ENCODE data around the gene KLHL29.

KLHL29 gene

GRCh38 chr2:23568626-23569190 lies 183.7 kb downstream of the KLHL29 start:
- TF ChIP-seq SIN3A (IDR thresholded peaks at IDR 0.05; ENCODE audit: borderline replicate concordance, insufficient read depth, low read length): no peak
- TF ChIP-seq POLR2AphosphoS5 (IDR thresholded peaks at IDR 0.05; ENCODE audit: low read depth, low read length): no peak
- TF ChIP-seq, protein P1, sequence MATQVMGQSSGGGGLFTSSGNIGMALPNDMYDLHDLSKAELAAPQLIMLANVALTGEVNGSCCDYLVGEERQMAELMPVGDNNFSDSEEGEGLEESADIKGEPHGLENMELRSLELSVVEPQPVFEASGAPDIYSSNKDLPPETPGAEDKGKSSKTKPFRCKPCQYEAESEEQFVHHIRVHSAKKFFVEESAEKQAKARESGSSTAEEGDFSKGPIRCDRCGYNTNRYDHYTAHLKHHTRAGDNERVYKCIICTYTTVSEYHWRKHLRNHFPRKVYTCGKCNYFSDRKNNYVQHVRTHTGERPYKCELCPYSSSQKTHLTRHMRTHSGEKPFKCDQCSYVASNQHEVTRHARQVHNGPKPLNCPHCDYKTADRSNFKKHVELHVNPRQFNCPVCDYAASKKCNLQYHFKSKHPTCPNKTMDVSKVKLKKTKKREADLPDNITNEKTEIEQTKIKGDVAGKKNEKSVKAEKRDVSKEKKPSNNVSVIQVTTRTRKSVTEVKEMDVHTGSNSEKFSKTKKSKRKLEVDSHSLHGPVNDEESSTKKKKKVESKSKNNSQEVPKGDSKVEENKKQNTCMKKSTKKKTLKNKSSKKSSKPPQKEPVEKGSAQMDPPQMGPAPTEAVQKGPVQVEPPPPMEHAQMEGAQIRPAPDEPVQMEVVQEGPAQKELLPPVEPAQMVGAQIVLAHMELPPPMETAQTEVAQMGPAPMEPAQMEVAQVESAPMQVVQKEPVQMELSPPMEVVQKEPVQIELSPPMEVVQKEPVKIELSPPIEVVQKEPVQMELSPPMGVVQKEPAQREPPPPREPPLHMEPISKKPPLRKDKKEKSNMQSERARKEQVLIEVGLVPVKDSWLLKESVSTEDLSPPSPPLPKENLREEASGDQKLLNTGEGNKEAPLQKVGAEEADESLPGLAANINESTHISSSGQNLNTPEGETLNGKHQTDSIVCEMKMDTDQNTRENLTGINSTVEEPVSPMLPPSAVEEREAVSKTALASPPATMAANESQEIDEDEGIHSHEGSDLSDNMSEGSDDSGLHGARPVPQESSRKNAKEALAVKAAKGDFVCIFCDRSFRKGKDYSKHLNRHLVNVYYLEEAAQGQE (IDR thresholded peaks at IDR 0.05; ENCODE audit: insufficient read depth in 1 of 2, low read depth in 2 of 2, low read length in 2 of 2): no peak
- TF ChIP-seq TAF1 (IDR thresholded peaks at IDR 0.05; ENCODE audit: borderline replicate concordance, insufficient read depth, low read length): no peak
- TF ChIP-seq FOXP2 (optimal IDR thresholded peaks at IDR 0.05; ENCODE audit: borderline replicate concordance, extremely low read depth, extremely low read length, insufficient read depth): no peak

GRCh38 chr2:23569761-23570365 lies 184.9 kb downstream of the KLHL29 start:
- TF ChIP-seq FOXP2 (optimal IDR thresholded peaks at IDR 0.05; ENCODE audit: borderline replicate concordance, extremely low read depth, extremely low read length, insufficient read depth) (no peak), SIN3A (IDR thresholded peaks at IDR 0.05; ENCODE audit: borderline replicate concordance, insufficient read depth, low read length) (no peak), POLR2AphosphoS5 (IDR thresholded peaks at IDR 0.05; ENCODE audit: low read depth, low read length) (no peak), TAF1 (IDR thresholded peaks at IDR 0.05; ENCODE audit: borderline replicate concordance, insufficient read depth, low read length) (no peak)
- TF ChIP-seq, protein P1 (IDR thresholded peaks at IDR 0.05; ENCODE audit: insufficient read depth in 1 of 2, low read depth in 2 of 2, low read length in 2 of 2): no peak

- TF ChIP-seq TAF1 (IDR thresholded peaks at IDR 0.05; ENCODE audit: borderline replicate concordance, insufficient read depth, low read length): no peak
- no peak for TF ChIP-seq FOXP2 (optimal IDR thresholded peaks at IDR 0.05; ENCODE audit: borderline replicate concordance, extremely low read depth, extremely low read length, insufficient read depth)
- no peak for TF ChIP-seq SIN3A (IDR thresholded peaks at IDR 0.05; ENCODE audit: borderline replicate concordance, insufficient read depth, low read length)
- TF ChIP-seq, protein P1 (IDR thresholded peaks at IDR 0.05; ENCODE audit: insufficient read depth in 1 of 2, low read depth in 2 of 2, low read length in 2 of 2): no peak
- TF ChIP-seq POLR2AphosphoS5 (IDR thresholded peaks at IDR 0.05; ENCODE audit: low read depth, low read length): no peak
These were observed 186.1 kb downstream of the KLHL29 start for GRCh38 chr2:23571085-23571484.

DNA sequence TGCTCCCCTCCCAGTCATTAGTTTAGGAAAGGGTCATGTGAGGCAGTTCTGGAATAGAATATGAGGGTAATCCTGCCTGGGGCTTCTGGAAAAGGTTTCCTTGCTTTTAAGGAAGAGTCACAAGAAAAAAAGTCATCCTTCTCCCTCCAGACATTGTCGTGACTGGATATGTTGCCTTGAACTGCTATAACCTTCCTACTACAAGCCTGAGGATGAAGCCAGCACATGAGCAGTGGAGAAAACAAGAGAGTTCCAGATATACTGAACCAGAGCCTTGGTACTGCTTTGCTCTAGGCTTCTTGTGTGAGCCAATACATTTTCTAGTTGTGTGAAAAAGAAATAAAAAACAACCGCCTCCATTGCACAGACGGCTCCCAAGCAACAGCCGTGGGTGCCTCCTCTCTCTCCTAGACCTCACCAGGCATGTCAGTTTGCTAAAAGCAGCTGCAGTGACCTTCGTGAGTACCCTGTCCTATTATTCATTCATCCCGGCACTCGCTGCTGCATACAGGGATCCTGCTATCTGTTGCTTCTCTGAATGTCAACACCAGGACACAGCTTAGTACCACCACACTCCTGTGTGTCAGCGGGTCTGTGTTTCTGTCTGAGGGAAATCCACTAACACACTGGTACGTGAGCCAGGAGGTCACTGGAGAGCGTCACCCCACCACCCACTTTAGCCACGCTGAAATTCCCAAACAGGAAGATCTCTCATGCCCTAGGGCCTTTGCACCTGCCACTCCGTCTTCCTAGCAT lies 186.7 kb downstream of the KLHL29 start:
- TF ChIP-seq TAF1 (IDR thresholded peaks at IDR 0.05; ENCODE audit: borderline replicate concordance, insufficient read depth, low read length) (no peak), POLR2AphosphoS5 (IDR thresholded peaks at IDR 0.05; ENCODE audit: low read depth, low read length) (no peak), SIN3A (IDR thresholded peaks at IDR 0.05; ENCODE audit: borderline replicate concordance, insufficient read depth, low read length) (no peak), FOXP2 (optimal IDR thresholded peaks at IDR 0.05; ENCODE audit: borderline replicate concordance, extremely low read depth, extremely low read length, insufficient read depth) (no peak)
- TF ChIP-seq, protein P1 (IDR thresholded peaks at IDR 0.05; ENCODE audit: insufficient read depth in 1 of 2, low read depth in 2 of 2, low read length in 2 of 2): no peak
